KMS-11 (cell line): ENCODE data around the gene MEIS1.

ENCODE experiments used
- H2AFZ ChIP-seq: fragments of 200-600 bp; sonication (generic); 2 replicates; pipeline ENCODE4 v1.6.1; 2016; ENCODE audit warnings: antibody characterized with exemption, mixed run types, low read depth
- H3K27ac ChIP-seq: fragments of 200-600 bp; sonication (generic); 2 replicates; pipeline ENCODE4 v1.6.1; 2016; ENCODE audit warnings: mild to moderate bottlenecking, mixed run types
- H3K27me3 ChIP-seq: fragments of 200-600 bp; sonication (generic); 2 replicates; pipeline ENCODE4 v1.6.1; 2017; ENCODE audit warnings: mild to moderate bottlenecking, low read depth, mixed run types, moderate library complexity; ENCODE audit not compliant: insufficient read depth
- H3K36me3 ChIP-seq: fragments of 200-600 bp; sonication (generic); 2 replicates; pipeline ENCODE4 v1.6.1; 2017; ENCODE audit warnings: mild to moderate bottlenecking, mixed run types; ENCODE audit not compliant: insufficient read depth
- H3K4me1 ChIP-seq: fragments of 200-600 bp; sonication (generic); 2 replicates; pipeline ENCODE4 v1.6.1; 2016; ENCODE audit warnings: mild to moderate bottlenecking, low read depth, mixed run types; ENCODE audit not compliant: poor library complexity, severe bottlenecking
- H3K4me2 ChIP-seq: fragments of 200-600 bp; sonication (generic); 2 replicates; pipeline ENCODE4 v1.7.0; 2016; ENCODE audit warnings: mild to moderate bottlenecking, mixed run types
- H3K4me3 ChIP-seq: fragments of 200-600 bp; sonication (generic); IDR thresholded peaks from 2 replicates; pipeline ENCODE4 v1.6.1; 2017; ENCODE audit warnings: low read depth, low read length, mixed read lengths; ENCODE audit not compliant: insufficient read depth
- H3K79me2 ChIP-seq: fragments of 200-600 bp; sonication (generic); 2 replicates; pipeline ENCODE4 v1.6.1; 2016; ENCODE audit warnings: low read depth, mixed run types; ENCODE audit not compliant: insufficient read depth
- H3K9ac ChIP-seq: fragments of 200-600 bp; sonication (generic); 2 replicates; pipeline ENCODE4 v1.6.1; 2016; ENCODE audit warnings: mild to moderate bottlenecking, mixed run types
- H4K20me1 ChIP-seq: fragments of 200-600 bp; sonication (generic); 2 replicates; pipeline ENCODE4 v1.6.1; 2016; ENCODE audit warnings: mild to moderate bottlenecking, mixed run types; ENCODE audit not compliant: insufficient read depth
- TF ChIP-seq, protein P1 (sequence below): fragments of 200-600 bp; sonication (generic); conservative IDR thresholded peaks from 2 replicates; pipeline ENCODE4 v1.6.1; 2017; ENCODE audit warnings: low read depth, mild to moderate bottlenecking, antibody characterized with exemption, low read length, moderate library complexity, mixed read lengths

Gene MEIS1

DNA sequence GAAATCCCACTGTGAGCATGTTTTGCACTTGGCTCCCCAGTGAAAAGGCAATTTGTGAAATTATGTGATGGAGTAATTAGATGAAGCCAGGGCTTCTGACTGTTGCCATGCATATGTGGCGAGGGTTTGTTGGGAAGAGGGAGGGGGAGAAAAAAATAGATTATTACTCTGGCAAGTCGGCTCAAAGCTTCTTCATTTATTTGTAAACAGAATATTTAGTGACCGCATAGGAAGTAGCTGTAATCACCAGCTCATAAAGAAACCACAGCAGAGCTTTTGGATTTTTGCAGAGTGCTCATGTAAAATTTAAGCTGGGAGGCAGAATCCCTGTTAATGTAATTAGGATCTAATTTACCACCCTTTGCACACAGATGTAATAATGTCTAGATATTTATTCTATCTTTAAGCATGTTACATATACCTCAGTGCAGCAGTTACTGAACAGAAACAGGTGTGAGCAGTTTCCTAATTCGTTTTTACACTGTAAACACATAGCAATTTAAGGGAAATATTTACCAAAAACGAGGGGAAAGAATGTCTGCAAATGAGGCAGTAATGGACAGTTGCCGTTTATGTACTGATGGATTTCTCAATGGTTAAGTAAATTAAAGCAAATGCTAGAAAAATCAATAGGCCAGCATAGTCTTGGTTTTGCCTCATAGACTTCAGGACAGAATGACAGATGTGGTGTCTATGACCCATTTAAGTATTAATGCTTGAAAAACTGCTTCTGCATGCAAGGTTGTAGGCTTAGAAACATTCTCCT lies 87.9 kb downstream of the MEIS1 start:
- no peak overlapping the region for H2AFZ ChIP-seq
- no peaks in the 10 kb centered on the region for H3K79me2 ChIP-seq
- no peaks in the 10 kb centered on the region for H3K27me3 ChIP-seq
- TF ChIP-seq, protein P1, sequence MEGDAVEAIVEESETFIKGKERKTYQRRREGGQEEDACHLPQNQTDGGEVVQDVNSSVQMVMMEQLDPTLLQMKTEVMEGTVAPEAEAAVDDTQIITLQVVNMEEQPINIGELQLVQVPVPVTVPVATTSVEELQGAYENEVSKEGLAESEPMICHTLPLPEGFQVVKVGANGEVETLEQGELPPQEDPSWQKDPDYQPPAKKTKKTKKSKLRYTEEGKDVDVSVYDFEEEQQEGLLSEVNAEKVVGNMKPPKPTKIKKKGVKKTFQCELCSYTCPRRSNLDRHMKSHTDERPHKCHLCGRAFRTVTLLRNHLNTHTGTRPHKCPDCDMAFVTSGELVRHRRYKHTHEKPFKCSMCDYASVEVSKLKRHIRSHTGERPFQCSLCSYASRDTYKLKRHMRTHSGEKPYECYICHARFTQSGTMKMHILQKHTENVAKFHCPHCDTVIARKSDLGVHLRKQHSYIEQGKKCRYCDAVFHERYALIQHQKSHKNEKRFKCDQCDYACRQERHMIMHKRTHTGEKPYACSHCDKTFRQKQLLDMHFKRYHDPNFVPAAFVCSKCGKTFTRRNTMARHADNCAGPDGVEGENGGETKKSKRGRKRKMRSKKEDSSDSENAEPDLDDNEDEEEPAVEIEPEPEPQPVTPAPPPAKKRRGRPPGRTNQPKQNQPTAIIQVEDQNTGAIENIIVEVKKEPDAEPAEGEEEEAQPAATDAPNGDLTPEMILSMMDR, result no peak
- no peaks in the 10 kb centered on the region for H3K4me1 ChIP-seq
- H3K36me3 ChIP-seq, result no peaks in the 10 kb centered on the region
- H3K4me3 ChIP-seq, result no peak overlapping the region
- H3K9ac ChIP-seq, result no peak overlapping the region
- H3K4me2 ChIP-seq, result no peak overlapping the region
- no peaks in the 10 kb centered on the region for H4K20me1 ChIP-seq
- H3K27ac ChIP-seq, result no peak overlapping the region

DNA sequence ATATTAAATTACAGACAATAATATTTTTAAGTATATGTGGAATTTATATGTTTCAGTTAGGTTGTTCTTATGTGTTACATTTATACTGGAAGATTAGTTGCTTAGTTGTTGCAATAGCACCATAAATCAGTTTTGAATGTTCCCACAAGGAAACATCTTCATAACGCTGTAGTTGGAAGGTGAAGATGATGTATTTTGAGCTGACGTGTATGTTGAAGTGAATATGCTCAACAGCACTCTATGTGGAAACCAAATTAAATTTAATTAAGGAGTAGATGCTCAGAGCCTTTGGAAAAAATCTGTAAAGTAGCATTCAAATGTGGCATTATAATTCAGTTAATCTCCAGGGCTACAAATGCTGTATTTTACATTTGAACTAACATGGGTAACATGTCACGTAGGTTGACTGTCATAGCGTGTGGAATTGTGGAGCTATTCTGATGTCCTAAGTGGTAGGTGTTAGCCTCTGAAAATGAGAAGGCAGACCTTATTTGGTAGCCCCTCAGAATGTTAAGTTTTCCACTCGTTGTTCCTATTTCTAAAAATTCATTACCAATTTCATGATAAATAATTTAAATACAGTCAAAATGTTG lies 88.5 kb downstream of the MEIS1 start:
- H3K9ac ChIP-seq, result no peak overlapping the region
- H3K27me3 ChIP-seq, result no peaks in the 10 kb centered on the region
- H4K20me1 ChIP-seq, result no peaks in the 10 kb centered on the region
- H3K27ac ChIP-seq, result no peak overlapping the region
- H3K79me2 ChIP-seq, result no peaks in the 10 kb centered on the region
- TF ChIP-seq, protein P1, result no peak
- H3K4me3 ChIP-seq, result no peak overlapping the region
- H3K4me2 ChIP-seq, result no peak overlapping the region
- H2AFZ ChIP-seq, result no peak overlapping the region
- H3K4me1 ChIP-seq, result no peaks in the 10 kb centered on the region
- no peaks in the 10 kb centered on the region for H3K36me3 ChIP-seq

DNA sequence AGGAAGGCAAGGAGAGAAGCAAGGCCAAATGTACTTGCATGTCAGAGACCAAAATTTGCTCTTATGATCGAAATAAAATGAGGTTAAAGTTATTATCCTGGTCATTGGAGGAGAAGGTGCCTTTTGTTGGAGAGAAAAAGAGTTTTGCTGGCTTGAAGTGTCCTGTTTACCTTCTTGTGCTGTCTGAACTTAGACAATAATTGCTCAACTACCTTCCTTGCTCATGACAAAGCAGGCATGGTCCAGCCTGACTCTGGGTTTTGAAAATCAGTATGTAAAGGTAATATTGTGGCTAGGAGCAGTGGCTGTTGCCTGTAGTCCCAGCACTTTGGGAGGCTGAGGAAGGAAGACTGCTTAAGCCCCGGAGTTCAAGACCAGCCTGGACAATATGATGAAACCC lies 89.1 kb downstream of the MEIS1 start:
- H3K4me1 ChIP-seq, result no peaks in the 10 kb centered on the region
- no peak overlapping the region for H3K27ac ChIP-seq
- no peak overlapping the region for H2AFZ ChIP-seq
- H3K27me3 ChIP-seq, result no peaks in the 10 kb centered on the region
- H3K79me2 ChIP-seq, result no peaks in the 10 kb centered on the region
- no peak overlapping the region for H3K4me3 ChIP-seq
- no peak overlapping the region for H3K9ac ChIP-seq
- H3K36me3 ChIP-seq, result no peaks in the 10 kb centered on the region
- H4K20me1 ChIP-seq, result no peaks in the 10 kb centered on the region
- H3K4me2 ChIP-seq, result no peak overlapping the region
- TF ChIP-seq, protein P1, result no peak

- Histone ChIP-seq H3K4me2 (no peak overlapping the region), H2AFZ (no peak overlapping the region), H3K4me1 (no peaks in the 10 kb centered on the region), H3K9ac (no peak overlapping the region), H3K27ac (no peak overlapping the region), H4K20me1 (no peaks in the 10 kb centered on the region), H3K4me3 (no peak overlapping the region), H3K27me3 (no peaks in the 10 kb centered on the region), H3K79me2 (no peaks in the 10 kb centered on the region), H3K36me3 (no peaks in the 10 kb centered on the region)
- TF ChIP-seq, protein P1, result no peak
Measured at GRCh38 chr2:66525606-66526005, 90.7 kb downstream of the MEIS1 start.
